ENCODE data around the gene YKT6. TPM values are rescaled to one million over a fixed set of nuclear protein-coding genes. Genes with fewer than 3 reads are reported as not detected.

YKT6 gene
- total and polyA plus RNA-seq, 2 experiments from 2014 or later = 33.5 to 114 TPM

GRCh38 chr7:44224974-44225565, 24.3 kb downstream of the YKT6 start:
- Histone ChIP-seq H4K20me1 (replicated peaks; ENCODE audit: insufficient read depth) (no peaks in the 10 kb centered on the region), H3K4me1 (ENCODE audit: insufficient read depth) (peaks cover 4% of the 10 kb centered on the region; the same call in 1 of the 2 replicates), H2AFZ (no peak overlapping the region), H3K4me3 (no peak overlapping the region), H3K79me2 (replicated peaks; ENCODE audit: insufficient read depth) (no peaks in the 10 kb centered on the region), H3K27ac (ENCODE audit: low read depth) (no peak overlapping the region), H3K36me3 (ENCODE audit: insufficient read depth) (no peaks in the 10 kb centered on the region), H3K9me2 (ENCODE audit: insufficient read depth) (no peaks in the 10 kb centered on the region), H3F3A (replicated peaks; ENCODE audit: low read depth) (no peaks in the 10 kb centered on the region), H3K4me2 (no peak overlapping the region), H3K27me3 (ENCODE audit: insufficient read depth) (no peaks in the 10 kb centered on the region)
- Mint-ChIP-seq H3K4me3 (no peak overlapping the region), H3K36me3 (ENCODE audit: low read depth) (no peaks in the 10 kb centered on the region), H3K4me1 (peaks cover 17% of the 10 kb centered on the region), H3K27me3 (ENCODE audit: insufficient read depth, low read depth, poor library complexity) (peaks cover 13% of the 10 kb centered on the region), H3K27ac (no peak overlapping the region), H3K9me3 (no peaks in the 10 kb centered on the region)
- no peak for DNase-seq (ENCODE audit: low spot score)
- no peak for ATAC-seq
- no peak for TF ChIP-seq ETS1 (IDR thresholded peaks at IDR 0.05)
- no peak for TF ChIP-seq JUNB (IDR thresholded peaks at IDR 0.05; ENCODE audit: unreplicated experiment)
- no peak for TF ChIP-seq ZNF462 (CRISPR knock-in tag; IDR thresholded peaks at IDR 0.05)
- no peak for TF ChIP-seq ZNF114 (CRISPR knock-in tag; IDR thresholded peaks at IDR 0.05)
- TF ChIP-seq REST (IDR thresholded peaks at IDR 0.05; ENCODE audit: unreplicated experiment) = no peak
- TF ChIP-seq EZH2 (IDR thresholded peaks at IDR 0.05; ENCODE audit: low read depth, unreplicated experiment) = no peak
- TF ChIP-seq ZNF331 (CRISPR knock-in tag; IDR thresholded peaks at IDR 0.05; ENCODE audit: low read depth) = no peak
- no peak for TF ChIP-seq CTCF (conservative IDR thresholded peaks at IDR 0.05; ENCODE audit: low read depth in 2 of 2)
- no peak for TF ChIP-seq NANOG (IDR thresholded peaks at IDR 0.05; ENCODE audit: borderline replicate concordance)
- TF ChIP-seq POLR2AphosphoS5 (IDR thresholded peaks at IDR 0.05; ENCODE audit: low read depth) = no peak
- no peak for TF ChIP-seq STAT1 (IDR thresholded peaks at IDR 0.05; ENCODE audit: unreplicated experiment)
